OCI-LY1 (cell line): ENCODE measurements around the gene ASPM.

Source experiments
- H2AFZ ChIP-seq: fragments of 200-600 bp; sonication (generic), shearing (Covaris generic); 2 replicates; pipeline ENCODE4 v1.6.0; 2014; ENCODE audit warnings: antibody characterized with exemption, mild to moderate bottlenecking, low read length
- H3F3A ChIP-seq: fragments of 200-600 bp; sonication (generic), shearing (Covaris generic); 2 replicates; pipeline ENCODE4 v1.6.0; 2014; ENCODE audit warnings: mild to moderate bottlenecking, antibody characterized with exemption, low read length, moderate library complexity; ENCODE audit not compliant: insufficient read depth
- H3K27ac ChIP-seq: fragments of 200-600 bp; sonication (generic); 2 replicates; pipeline ENCODE4 v1.5.1; 2014; ENCODE audit warnings: low read length, mixed run types, mild to moderate bottlenecking, low read depth; ENCODE audit not compliant: poor library complexity, severe bottlenecking
- H3K27me3 ChIP-seq: fragments of 200-600 bp; sonication (generic); 2 replicates; pipeline ENCODE4 v1.6.0; 2014; ENCODE audit warnings: antibody characterized with exemption, mild to moderate bottlenecking, low read length, moderate library complexity; ENCODE audit not compliant: insufficient read depth
- H3K36me3 ChIP-seq: fragments of 200-600 bp; sonication (generic); 2 replicates; pipeline ENCODE4 v1.6.1; 2014; ENCODE audit warnings: mild to moderate bottlenecking, antibody characterized with exemption, low read length, moderate library complexity, mixed read lengths; ENCODE audit not compliant: insufficient read depth
- H3K4me1 ChIP-seq: fragments of 200-600 bp; sonication (generic); 2 replicates; pipeline ENCODE4 v1.5.1; 2014; ENCODE audit warnings: mild to moderate bottlenecking, low read length, moderate library complexity; ENCODE audit not compliant: insufficient read depth, severe bottlenecking
- H3K4me2 ChIP-seq: fragments of 200-600 bp; sonication (generic), shearing (Covaris generic); 2 replicates; pipeline ENCODE4 v1.6.1; 2014; ENCODE audit warnings: low read length
- H3K4me3 ChIP-seq: fragments of 200-600 bp; sonication (generic); 2 replicates; pipeline ENCODE4 v1.5.1; 2014; ENCODE audit warnings: low read length, low read depth, mild to moderate bottlenecking, mixed read lengths; ENCODE audit not compliant: poor library complexity, severe bottlenecking
- H3K79me2 ChIP-seq: fragments of 200-600 bp; shearing (Covaris generic); 2 replicates; pipeline ENCODE4 v1.6.1; 2016; ENCODE audit warnings: mixed run types, low read length, mixed read lengths; ENCODE audit not compliant: insufficient read depth
- H3K9ac ChIP-seq: fragments of 200-600 bp; sonication (generic), shearing (Covaris generic); 2 replicates; pipeline ENCODE4 v1.6.1; 2014; ENCODE audit warnings: mild to moderate bottlenecking, low read length, mixed read lengths
- H3K9me2 ChIP-seq: fragments of 200-600 bp; sonication (generic), shearing (Covaris generic); 2 replicates; pipeline ENCODE4 v1.6.1; 2014; ENCODE audit warnings: low read depth, mild to moderate bottlenecking, low read length, mixed read lengths
- H3K9me3 ChIP-seq: fragments of 200-600 bp; shearing (Covaris generic); 2 replicates; pipeline ENCODE4 v1.6.1; 2014; ENCODE audit warnings: low read length, mixed read lengths
- H4K20me1 ChIP-seq: fragments of 200-600 bp; sonication (generic), shearing (Covaris generic); 2 replicates; pipeline ENCODE4 v1.6.0; 2016; ENCODE audit warnings: mild to moderate bottlenecking, low read length; ENCODE audit not compliant: insufficient read depth
- EZH2 ChIP-seq: fragments of 200-600 bp; sonication (generic), shearing (Covaris generic); IDR thresholded peaks from 2 replicates; pipeline ENCODE4 v1.8.0; 2017; ENCODE audit warnings: borderline replicate concordance, mixed run types, mild to moderate bottlenecking, antibody characterized with exemption, low read length, moderate library complexity, mixed read lengths
- TF ChIP-seq, protein P1 (sequence below): fragments of 200-600 bp; sonication (generic), shearing (Covaris generic); IDR thresholded peaks from 2 replicates; pipeline ENCODE4 v1.5.1; 2017; ENCODE audit warnings: mild to moderate bottlenecking, antibody characterized with exemption, low read length, moderate library complexity, mixed read lengths

The ASPM gene

DNA sequence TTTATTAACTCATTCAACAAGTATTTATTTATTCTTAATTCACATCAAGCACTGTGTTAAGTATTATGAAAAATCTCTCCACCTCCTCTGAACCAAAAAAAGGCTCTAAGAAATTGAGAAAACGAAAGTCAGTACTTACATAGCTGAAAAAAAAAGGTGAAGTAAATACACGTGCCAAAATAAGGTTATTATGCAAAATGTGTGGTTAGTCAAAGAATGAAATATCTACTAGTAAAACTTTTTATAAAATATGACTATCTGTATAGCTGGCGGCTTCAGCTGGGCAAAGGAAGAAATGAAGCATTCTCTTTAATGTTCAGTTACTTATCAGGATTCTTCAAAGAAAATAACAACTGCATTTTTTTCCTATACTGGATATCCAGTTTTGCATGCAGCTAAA is 35.5 kb upstream of the ASPM start:
- Histone ChIP-seq H3K27ac (no peak overlapping the region), H3K9me3 (no peaks in the 10 kb centered on the region), H3K4me1 (peaks cover 13% of the 10 kb centered on the region), H3K36me3 (peaks cover 57% of the 10 kb centered on the region), H3K4me2 (no peak overlapping the region), H2AFZ (no peak overlapping the region), H3K4me3 (no peak overlapping the region), H3K79me2 (no peaks in the 10 kb centered on the region), H3K9me2 (no peaks in the 10 kb centered on the region), H3K27me3 (no peaks in the 10 kb centered on the region), H3F3A (no peaks in the 10 kb centered on the region), H4K20me1 (no peaks in the 10 kb centered on the region), H3K9ac (no peak overlapping the region)
- TF ChIP-seq, protein P1, sequence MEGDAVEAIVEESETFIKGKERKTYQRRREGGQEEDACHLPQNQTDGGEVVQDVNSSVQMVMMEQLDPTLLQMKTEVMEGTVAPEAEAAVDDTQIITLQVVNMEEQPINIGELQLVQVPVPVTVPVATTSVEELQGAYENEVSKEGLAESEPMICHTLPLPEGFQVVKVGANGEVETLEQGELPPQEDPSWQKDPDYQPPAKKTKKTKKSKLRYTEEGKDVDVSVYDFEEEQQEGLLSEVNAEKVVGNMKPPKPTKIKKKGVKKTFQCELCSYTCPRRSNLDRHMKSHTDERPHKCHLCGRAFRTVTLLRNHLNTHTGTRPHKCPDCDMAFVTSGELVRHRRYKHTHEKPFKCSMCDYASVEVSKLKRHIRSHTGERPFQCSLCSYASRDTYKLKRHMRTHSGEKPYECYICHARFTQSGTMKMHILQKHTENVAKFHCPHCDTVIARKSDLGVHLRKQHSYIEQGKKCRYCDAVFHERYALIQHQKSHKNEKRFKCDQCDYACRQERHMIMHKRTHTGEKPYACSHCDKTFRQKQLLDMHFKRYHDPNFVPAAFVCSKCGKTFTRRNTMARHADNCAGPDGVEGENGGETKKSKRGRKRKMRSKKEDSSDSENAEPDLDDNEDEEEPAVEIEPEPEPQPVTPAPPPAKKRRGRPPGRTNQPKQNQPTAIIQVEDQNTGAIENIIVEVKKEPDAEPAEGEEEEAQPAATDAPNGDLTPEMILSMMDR = no peak
- no peak for TF ChIP-seq EZH2

DNA sequence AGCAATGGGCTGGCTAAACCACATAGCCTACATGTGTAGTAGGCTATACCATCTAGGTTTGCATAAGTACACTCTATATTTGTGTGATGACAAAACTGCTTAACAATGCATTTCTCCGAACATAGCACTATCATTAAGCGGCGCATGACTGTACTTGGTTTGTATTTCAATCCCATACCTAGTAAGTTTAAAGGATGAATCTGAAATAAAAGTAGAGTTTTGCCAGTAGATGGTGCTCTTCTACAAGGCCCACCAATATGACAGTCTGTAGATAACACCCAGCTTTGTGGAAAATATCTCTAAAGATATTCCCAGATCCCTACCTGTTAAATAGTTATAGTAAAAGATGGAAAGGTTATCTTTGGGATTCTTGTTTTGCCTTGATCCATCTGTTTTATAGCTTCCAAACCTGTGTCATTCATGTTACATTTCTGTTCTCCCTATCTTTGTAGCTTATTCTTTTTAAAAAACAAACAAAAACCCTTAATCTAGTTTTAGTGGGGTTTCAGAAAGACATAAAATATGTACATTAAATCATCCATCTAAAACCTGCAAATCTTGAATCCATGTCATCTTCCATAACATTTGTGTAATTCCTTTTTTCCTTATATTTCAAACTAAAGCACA is 33.9 kb upstream of the ASPM start:
- Histone ChIP-seq H3K9me3 (no peaks in the 10 kb centered on the region), H3K36me3 (peaks cover 52% of the 10 kb centered on the region; the same call in 1 of the 2 replicates), H3K9me2 (no peaks in the 10 kb centered on the region), H3K4me2 (no peak overlapping the region), H3F3A (no peaks in the 10 kb centered on the region), H3K27me3 (no peaks in the 10 kb centered on the region), H3K9ac (no peak overlapping the region), H2AFZ (no peak overlapping the region), H3K79me2 (no peaks in the 10 kb centered on the region), H3K27ac (no peak overlapping the region), H3K4me1 (peaks cover 13% of the 10 kb centered on the region), H3K4me3 (no peak overlapping the region), H4K20me1 (no peaks in the 10 kb centered on the region)
- TF ChIP-seq, protein P1 = peak; percentile 75
- no peak for TF ChIP-seq EZH2

DNA sequence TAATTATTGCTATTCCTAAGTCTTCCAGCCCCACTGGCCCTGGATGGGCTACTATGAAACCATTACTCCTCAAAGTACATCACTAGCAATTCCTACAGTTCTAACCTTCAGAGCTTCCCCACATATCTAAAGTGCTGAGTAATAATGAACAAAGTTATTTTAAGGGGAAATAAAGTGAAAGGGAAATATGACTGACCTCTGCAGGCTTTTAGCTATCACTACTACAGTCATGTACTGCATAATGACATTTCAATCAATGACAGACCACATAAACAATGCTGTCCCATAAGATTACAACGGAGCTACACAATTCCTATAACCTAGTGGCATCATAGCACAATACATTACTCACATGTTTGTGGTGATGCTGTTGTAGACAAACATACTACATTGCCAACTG is 32.5 kb upstream of the ASPM start:
- Histone ChIP-seq H3F3A (no peaks in the 10 kb centered on the region; the same call in 1 of the 2 replicates), H3K36me3 (peaks cover 56% of the 10 kb centered on the region; the same call in 1 of the 2 replicates), H3K9me3 (no peaks in the 10 kb centered on the region), H4K20me1 (no peaks in the 10 kb centered on the region), H3K4me2 (no peak overlapping the region), H3K27ac (no peak overlapping the region), H3K27me3 (no peaks in the 10 kb centered on the region), H3K9me2 (no peaks in the 10 kb centered on the region), H2AFZ (no peak overlapping the region), H3K4me1 (peaks cover 13% of the 10 kb centered on the region), H3K79me2 (no peaks in the 10 kb centered on the region), H3K4me3 (no peak overlapping the region), H3K9ac (no peak overlapping the region)
- TF ChIP-seq, protein P1 = no peak
- no peak for TF ChIP-seq EZH2
